AG09309 (cell line): ENCODE results near the gene CHI3L1.

ENCODE experiments used
- DNase-seq: peaks from one replicate; pipeline ENCODE4 v3.0.0-alpha.2; 2010; ENCODE audit warnings: low read depth
- H3K4me3 ChIP-seq: 2 replicates; pipeline ENCODE4 v1.5.1; 2011; ENCODE audit warnings: mild to moderate bottlenecking, low read depth, low read length, moderate library complexity; ENCODE audit not compliant: control insufficient read depth
- TF ChIP-seq, protein P1 (sequence below): IDR thresholded peaks from 2 replicates; pipeline ENCODE4 v1.5.1; 2011; ENCODE audit warnings: mild to moderate bottlenecking, low read depth, low read length, inconsistent platforms; ENCODE audit not compliant: insufficient read depth, control insufficient read depth; ENCODE audit errors: missing control alignments

CHI3L1 gene

DNA sequence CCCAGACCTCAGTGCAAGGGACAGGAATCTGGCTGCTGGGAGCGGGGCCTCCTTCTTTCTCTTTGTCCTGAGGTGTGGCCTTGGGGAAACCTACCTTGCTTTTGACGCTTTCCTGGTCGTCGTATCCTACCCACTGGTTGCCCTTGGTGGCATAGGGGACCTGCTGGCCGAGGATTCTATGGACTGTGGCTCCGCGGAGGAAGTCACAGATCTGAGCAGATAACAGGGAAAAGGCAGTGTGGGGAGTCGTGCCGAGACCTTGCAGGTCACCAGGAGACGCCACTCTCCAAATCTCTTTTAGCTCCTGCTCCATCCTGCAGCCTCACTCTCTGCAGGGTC, 6.9 kb downstream of the CHI3L1 start:
- no peak overlapping the region for H3K4me3 ChIP-seq
- TF ChIP-seq, protein P1, sequence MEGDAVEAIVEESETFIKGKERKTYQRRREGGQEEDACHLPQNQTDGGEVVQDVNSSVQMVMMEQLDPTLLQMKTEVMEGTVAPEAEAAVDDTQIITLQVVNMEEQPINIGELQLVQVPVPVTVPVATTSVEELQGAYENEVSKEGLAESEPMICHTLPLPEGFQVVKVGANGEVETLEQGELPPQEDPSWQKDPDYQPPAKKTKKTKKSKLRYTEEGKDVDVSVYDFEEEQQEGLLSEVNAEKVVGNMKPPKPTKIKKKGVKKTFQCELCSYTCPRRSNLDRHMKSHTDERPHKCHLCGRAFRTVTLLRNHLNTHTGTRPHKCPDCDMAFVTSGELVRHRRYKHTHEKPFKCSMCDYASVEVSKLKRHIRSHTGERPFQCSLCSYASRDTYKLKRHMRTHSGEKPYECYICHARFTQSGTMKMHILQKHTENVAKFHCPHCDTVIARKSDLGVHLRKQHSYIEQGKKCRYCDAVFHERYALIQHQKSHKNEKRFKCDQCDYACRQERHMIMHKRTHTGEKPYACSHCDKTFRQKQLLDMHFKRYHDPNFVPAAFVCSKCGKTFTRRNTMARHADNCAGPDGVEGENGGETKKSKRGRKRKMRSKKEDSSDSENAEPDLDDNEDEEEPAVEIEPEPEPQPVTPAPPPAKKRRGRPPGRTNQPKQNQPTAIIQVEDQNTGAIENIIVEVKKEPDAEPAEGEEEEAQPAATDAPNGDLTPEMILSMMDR: no peak
- no peak for DNase-seq

DNA sequence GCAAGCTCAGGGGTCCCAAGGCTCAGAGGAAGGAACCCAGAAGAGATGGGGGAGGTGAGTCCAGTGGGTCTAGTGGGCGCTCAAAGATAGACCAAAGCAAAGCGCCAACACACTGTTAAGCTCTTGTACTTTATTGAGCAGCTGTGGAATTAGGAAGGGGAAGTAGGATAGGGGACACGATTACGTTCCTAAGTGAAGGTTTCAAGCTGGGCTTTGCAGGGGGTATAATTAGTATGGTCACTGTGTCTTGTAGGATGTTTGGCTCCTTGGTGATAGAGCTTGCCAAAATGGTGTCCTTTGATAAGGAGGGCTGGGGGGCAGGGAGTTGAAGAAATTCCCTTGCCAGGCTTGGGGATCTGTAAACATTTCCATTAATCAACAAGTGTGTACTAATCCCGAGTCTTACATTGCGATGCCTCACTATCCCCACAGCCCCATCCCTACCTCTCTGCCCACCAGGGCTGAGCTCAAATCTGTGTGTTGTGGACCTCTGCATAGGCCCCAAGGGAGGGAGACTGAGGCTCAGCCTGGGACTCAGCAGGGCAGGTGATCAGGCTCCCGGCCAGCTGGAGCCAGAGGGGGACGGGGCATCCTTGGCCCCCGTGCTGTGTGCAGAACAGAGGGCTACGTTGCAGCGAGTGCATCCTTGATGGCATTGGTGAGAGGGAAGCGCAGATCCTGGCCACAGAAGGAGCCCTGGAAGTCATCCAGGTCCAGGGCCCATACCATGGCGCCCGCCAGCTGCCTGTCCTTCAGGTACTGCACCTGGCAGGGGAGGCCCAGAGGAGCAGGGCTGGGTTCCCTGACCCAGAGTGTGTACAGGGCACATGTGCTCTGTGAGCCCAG, 7.5 kb downstream of the CHI3L1 start:
- DNase-seq: no peak
- H3K4me3 ChIP-seq: no peak overlapping the region
- TF ChIP-seq, protein P1: no peak

DNA sequence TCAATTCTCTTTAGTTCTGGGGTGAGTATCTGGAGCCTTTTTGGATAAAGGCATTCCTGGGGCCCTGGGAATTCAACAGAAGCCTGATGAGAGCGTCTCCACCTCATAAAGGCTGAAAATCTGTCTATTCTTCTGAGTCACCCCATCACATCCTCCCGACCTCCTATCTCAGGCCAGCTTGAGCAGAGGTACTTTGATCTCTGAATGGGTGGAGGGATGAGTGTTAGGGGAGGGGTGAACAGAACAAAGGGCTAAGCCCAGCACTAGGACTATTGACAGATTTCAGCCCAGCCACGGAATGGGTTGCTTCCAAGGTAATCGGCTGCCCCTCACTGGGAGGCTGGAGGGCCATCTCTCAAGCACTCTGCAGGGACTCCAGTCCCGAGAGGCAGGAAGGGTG, 8.4 kb downstream of the CHI3L1 start:
- no peak for DNase-seq
- H3K4me3 ChIP-seq: no peak overlapping the region
- TF ChIP-seq, protein P1: no peak

DNA sequence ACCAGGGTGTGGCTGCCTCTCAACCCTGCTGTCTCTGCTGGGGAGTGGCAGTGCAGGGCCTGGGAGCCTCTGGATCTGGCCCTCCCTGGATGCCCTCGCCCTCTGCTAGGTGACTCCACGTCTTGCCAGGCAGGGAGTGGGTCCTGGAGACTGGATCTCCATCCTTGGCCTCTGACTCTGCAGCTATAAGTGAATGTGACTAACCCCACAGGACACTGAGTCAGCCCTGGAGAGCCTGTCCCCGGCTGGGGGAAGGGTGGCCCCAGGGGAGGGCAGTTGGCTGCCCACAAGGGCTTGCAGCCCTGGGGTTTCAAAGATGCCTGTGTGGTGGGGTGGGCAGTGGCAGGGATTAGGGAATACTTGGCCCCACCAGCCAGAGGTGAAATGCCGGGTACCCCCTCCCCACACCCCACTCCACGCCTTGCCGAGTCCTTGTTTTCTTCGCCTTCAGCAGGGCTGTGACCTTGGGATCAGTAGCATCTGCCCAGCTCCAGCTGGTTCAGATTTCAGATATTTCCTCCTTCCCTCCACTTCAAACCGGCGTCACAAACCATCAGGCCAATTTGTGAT, 8.9 kb downstream of the CHI3L1 start:
- DNase-seq: no peak
- TF ChIP-seq, protein P1: no peak
- no peak overlapping the region for H3K4me3 ChIP-seq

DNA sequence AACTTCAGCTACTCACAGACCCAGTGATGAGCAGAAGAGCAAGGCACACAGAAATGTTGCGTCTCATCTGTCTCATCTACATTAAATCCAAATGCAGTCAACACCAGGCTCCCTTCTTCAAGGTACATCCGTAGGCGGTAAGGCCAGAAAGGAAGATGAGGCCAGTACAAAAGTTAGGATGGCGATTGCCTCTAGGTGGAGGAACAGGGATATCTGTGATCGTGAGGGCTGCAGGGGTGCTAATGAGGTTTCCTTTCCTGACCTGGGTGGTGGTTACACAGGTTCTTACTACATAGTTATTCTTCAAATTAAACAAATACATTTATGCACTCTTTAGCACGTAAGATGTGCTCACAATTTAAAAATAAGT, 9.5 kb downstream of the CHI3L1 start:
- H3K4me3 ChIP-seq: no peak overlapping the region
- DNase-seq: no peak
- TF ChIP-seq, protein P1: no peak

DNA sequence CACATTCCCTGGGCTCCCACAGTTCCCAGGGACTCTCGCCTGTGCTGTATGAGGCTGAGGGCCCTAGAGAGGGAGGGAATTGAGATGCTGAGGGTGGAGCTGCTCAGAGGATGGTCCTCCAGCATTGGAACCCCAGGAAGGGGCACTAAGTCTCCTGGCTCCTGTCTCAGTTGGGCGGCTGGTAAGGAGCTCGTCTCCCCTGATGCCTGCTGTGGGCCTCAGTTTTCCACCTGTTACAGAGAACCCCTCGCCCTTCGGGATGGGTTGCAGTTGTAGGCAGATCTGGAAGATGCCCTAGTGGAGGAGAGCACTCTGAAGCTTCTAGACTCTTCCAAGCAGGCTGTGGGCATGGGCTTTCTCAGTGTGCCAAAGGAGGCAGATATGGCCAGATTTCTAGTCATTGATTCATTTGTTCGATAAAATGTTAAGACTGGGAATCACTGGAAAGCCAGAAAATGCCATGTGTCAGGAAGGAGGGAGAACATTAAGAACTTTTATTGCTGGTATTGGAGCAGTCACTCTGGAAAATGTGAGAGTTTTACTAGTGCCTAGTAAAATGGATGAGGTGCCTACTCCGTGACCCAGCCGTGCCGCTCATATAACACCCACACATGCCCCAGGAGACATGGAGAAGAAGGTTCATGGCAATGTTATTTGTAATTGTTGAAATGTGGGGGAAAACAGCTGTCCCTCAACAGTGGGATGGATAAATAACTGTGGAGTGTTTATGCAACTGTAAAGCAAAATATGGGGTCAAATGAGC, 10.1 kb downstream of the CHI3L1 start:
- no peak for DNase-seq
- TF ChIP-seq, protein P1: no peak
- H3K4me3 ChIP-seq: no peak overlapping the region
